Activated T-cell treated with anti-CD3 and anti-CD28 coated beads for 48 hours (primary cell): ENCODE data around the gene PAX9.

Experiments used
- DNase-seq: peaks from one replicate; pipeline ENCODE4 v3.0.0-alpha.2; 2020; ENCODE audit warnings: low read depth

The PAX9 gene

DNA sequence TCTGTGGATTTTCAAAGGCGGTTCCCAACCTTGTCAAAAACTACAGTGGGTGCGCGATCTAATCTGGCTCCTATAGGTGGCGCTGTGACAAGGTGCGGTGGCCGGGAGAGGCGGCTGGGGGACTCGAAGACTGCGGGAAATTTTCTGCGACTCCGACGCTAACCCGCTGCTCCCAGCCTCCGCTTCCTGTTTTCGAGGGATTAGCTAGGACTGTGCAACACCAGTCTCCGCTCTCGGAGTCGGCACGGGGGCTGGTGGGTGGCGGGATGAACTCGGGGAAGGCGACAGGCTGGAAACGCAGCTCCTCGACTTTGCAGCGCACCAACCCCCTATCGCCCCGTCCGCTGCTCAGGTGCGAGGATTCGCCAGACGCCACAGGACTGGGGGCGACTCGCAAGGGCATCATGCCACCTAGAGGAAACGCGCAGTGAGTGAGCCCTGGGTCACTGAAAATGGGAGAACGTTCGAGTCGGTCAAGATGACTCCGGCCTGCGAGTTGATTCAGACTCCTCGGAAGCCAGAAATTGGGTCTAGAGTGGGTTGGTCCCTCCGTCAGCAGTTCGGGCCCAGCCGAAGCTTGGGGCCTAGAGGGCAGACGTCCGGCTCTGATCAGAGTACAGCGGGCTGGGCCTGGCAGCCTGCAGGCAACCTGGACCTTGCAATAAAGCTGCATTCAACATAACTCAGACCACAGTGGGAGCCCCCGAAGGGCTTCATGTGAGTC, 5.5 kb upstream of the PAX9 start:
- DNase-seq: no peak

DNA sequence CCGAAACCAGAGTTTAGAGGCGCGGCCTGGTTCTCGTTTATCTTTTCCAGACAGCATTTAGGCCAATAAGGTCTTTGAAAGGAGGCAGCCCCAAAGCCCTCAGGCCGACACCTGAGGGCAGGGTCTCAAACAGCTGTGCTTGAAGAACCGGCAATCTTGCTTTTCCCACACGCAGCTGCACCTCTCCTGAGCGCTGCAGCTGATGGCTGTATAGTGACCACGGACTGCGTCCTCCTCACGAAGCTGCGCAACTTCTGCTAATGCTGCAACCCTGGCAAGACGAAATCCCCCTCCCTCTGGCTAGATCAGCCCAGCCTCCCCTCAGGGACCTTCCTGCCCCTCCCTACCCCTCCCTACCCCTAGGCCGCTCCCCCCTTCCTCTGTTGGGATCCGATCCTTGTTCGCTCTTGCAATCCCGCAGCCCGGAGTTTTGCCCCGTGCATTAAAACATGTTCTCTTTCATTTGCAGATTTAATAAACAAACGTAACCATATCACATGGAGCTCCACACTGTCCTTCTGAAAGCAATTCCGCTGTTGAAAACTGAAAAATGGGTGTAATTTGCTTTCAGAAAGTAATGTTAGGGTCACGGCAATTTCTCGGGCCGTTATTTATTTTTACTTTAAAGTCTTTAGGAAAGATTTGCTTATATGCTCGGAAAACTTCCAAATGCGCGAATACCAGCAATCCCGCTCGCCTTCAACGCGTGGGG, 4.8 kb upstream of the PAX9 start:
- DNase-seq: no peak

DNA sequence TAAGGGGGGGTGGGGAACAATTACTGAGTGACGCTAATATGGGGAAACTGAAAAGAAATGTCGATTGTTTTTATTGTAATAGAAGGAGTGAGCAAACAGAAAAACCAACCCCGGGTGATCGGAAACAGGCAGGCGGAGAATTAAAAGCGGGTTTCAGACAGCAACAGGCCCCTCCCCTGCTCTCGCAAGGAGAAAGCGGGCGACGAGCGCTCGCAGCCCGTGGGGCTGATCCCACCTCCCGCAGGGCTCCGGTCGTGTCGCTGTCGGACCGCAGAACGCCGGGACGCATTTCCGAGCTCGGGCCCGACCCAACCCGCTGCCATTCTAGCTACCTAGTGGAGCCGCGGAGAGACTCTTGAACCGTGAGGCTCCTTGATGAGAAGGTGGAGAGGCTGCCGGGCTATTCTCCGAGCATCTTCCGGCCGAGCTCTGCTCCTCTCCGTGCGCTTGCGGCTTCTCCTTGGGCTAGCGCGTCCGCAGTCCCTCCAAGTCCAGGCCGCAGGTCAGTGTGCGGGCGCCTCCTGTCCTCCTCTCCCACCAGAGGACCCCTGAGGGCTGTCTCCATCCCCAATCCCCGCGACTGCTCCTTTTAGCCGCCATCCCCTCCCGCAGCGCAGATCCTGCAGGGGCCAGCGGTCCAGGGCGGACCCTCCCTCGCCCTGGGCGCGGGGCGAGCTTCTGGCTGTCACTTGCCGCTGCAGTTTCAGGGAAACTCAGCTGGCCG, 4.1 kb upstream of the PAX9 start:
- no peak for DNase-seq

DNA sequence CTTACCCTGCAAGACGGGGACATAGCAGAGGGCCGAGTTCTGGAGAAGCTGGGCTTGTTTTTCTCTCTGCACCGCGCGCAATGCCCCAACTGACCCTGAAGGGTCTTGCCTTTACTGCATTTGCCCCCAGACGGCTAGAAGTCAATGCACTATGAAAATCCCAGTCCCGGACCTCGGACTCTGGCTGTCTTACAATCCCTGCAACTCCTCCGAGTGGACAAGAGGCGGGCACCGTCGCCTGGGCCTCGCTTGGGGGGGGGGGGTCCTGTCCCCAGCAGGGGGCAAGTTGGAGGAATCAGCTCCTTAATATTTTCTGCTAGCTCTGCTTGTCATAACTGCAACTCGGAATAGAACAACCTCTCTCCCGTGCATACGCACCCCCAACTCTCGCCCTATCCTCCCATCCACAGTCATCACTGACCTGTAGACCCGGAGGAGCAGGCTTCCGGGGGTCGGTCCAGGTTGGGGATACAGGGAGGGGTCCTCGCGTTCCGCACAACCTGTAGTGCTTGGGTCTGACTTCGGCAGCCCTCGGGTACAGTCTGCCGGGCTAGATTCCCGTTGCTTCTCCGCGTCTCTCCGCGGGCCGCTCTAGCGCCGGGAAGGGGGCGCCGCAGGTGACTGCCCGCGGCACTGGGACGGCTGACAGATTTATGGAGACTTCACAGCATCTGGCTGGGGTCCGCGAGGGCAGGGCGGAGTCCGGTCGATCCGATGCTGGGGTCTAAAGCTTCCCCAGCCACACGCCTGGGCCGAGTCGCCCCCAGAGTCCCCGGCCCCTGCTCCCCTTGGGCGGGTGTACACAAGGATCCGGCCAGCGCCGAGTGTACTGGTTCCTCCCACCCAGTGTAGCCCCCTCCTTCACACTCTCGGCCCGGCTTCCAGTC, 3.3 kb upstream of the PAX9 start:
- DNase-seq: no peak

DNA sequence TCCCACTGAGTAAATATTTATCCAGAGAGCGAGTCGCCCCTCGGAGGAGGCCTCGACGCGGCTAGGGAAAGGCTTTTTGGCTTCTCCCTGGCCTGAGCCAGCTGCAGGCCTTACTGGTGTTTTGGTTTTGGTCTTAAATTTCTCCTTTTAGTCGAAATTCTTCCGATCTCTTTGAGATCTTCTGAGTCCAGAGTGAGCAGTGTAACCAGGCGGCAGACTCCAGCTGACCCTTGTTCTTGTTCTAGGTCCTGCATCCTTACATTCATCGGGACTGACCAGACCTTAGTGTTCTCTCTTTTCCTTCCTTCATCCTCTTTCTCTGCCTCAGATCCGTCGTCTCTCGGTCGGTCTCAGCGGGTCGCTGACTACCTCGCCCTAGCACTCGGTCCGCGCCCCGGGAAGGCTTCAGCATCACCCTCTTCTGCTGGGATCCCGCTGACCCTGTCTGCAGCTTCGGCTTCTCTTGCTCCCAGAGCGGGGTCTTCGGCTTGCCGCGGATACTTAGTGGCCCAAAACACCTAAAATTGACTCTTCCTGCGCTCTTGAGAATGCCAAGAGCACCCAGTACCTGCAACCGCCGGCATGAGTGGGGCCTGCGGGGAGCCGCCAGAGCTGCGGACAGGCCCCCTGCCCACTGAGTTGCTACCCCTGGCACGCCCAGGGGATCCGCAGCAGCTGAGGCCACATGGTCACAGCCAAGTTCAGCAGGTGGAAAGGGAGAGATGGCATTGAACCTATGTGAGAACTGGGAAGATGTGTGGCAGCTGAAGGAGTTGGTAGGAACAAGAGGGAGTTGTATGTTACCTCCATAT, 2.4 kb upstream of the PAX9 start:
- no peak for DNase-seq

DNA sequence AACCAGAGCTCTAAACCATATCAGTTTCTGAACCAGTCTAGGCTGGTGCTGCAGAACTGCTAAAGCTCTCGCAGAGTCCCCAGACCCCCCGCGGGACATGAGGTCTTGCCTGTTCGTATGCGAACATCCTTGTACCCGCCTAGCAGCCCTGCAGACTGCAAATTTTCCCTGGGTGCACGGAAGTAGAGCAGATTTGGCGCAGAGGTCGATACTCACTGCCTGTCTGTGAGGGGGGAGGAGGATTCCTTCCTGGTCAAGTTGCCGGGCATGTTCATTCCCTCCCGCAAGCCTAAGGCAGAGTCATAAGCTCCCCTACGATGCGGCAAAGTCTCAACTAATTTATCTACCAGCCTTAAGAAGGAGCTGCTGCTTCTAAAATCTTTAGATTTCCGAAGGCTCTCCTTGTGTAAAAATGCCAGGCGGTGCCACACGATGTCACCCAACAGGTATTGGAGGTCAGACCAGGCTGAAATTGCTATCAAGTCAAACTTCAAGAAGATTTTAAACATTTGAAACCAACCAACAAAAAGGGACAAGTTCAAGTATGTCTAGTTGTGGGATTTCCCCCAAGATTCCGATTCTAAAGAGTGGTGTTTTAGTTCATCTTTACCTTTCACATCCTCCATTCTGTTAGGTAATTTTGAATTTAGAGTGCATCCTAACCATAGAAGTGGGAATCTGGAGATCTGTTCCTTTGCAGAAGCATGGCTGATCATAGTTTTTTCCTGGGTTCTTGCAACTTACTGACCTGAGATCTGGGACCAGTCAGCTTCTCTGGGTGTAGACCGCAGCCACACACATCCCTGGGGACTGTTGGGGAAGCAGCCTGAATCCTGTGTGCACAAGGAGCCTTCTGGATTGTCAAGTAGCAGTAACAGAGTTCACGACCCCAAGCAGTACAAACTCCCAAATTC, 1.6 kb upstream of the PAX9 start:
- DNase-seq: no peak

DNA sequence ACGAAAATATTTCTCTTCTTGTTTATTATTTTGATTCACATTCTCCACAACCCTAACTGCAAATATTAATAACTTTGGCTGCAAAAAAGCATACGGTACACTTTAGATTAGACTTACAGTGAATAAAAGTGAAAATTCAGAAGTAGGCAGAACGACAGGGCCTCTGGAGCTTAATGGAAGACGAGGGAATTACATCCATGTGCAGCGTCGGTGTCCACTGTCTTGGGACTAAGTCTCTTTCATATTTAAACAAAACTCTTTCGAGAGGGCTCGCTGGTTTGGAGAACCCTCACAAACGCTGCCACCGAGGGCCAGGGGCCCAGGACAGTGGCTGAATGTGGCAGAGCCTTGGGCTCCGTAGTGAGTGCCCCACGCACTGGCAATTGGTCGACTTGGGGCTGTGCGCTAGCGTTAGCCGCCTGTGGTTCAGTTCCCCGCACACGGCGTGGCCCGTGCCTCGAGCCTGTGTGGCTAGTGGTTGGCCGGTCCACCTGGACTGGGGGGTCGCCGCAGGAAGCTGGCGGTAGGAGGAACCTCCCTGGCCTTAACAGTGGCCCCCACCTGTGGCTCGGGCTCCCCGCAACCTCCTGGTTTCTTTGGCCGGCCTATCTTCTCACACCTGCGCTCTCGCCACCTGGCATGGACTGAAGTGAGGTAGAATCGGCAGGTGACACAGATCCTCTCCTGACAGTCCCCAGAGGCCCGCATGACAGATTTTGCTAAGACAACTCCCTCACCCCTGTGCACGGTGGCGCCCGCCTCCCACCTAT, 739 bp upstream of the PAX9 start:
- no peak for DNase-seq

DNA sequence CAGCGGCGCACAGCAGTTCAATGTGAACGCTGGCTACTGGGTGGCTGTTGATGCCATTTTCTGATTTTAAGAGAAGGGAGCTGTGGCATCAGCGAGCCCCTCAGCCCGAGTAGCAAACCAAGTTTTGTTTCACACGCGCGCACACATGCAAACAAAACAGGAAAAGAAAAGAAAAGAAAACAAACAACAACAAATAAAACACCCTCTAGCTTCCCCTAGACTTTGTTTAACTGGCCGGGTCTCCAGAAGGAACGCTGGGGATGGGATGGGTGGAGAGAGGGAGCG, 540 bp downstream of the PAX9 start:
- DNase-seq: no peak

DNA sequence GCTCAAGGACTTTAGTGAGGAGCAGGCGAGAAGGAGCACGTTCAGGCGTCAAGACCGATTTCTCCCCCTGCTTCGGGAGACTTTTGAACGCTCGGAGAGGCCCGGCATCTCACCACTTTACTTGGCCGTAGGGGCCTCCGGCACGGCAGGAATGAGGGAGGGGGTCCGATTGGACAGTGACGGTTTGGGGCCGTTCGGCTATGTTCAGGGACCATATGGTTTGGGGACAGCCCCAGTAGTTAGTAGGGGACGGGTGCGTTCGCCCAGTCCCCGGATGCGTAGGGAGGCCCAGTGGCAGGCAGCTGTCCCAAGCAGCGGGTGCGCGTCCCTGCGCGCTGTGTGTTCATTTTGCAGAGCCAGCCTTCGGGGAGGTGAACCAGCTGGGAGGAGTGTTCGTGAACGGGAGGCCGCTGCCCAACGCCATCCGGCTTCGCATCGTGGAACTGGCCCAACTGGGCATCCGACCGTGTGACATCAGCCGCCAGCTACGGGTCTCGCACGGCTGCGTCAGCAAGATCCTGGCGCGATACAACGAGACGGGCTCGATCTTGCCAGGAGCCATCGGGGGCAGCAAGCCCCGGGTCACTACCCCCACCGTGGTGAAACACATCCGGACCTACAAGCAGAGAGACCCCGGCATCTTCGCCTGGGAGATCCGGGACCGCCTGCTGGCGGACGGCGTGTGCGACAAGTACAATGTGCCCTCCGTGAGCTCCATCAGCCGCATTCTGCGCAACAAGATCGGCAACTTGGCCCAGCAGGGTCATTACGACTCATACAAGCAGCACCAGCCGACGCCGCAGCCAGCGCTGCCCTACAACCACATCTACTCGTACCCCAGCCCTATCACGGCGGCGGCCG, 1.1 kb downstream of the PAX9 start:
- no peak for DNase-seq

DNA sequence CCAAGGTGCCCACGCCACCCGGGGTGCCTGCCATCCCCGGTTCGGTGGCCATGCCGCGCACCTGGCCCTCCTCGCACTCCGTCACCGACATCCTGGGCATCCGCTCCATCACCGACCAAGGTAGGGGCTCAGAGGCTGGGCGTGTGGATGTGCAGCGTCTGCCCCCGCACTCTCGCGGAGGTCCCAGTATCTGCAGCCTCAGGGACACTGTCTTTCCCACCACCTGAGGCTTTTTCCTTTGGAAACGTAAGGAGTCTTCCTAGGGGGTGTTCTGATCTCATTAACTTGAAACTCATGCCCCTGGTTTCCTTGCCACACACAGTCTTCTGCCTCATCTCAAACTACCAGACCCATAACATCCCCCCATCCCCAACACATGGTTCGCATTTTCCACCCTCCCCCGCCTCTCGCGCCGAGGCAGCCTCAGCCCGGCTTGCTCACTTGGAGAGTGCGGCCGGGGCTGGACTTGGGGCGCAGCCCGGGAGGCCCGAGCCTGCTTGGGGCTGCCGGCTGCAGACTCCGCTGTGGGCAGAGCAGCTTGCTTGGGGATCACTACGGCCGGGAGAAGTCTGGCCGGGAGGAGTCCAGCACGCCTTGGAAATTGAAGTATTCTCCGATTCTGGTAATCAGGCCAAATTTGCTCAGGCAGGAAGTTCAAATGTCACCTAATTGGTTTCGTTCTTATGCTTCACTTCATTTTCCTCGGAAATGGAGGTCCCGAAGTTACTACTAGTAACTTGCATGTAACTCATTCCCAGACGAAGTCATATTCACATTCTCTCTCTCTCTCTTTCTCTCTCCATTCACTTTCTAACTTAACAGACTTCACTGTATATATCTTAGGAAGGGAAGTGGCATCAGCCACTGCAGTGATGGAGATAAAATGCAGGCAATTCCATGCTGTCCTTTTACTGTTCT, 2.0 kb downstream of the PAX9 start:
- no peak for DNase-seq

DNA sequence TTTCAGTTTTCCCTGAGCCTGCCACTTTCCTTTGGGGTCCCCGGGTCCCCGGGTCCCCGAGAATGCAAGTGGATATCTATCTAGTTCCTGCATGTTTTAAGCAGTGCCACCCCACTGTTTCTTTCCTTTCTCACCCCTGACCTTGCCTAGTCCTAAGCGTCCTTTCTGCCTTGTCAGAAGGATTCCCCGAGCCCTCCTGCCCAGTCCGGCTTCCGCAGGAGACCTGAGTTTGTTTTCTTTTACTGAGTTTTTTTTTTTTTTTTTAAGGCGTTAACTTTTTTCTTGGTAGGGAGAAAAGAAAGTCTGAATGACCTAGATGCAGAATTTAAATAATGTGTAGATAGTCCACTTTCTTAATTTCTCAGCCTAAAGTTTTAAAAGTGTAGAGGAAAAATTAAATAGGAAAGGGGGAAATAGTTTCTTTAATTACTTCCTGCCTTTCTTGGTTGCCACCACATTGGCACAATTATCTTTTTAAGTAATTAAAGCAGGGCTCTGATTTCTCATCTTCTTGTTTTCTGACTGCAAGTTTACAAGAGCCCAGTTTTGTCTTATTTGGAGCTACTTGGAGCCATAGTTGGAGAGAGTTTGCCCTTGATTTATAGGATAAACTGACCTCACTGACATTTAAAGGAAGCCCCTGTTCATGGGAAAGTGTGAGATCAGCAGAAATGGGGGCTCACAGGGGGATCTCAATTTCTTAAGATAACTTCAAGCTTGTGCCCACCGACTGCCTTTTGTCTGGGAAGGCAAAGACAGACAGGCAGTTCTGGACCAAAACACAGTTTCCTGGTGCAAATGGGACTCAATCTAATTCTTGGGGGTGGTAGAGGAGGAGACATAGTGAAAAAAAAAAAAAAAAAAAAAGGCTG, 2.9 kb downstream of the PAX9 start:
- DNase-seq: no peak

DNA sequence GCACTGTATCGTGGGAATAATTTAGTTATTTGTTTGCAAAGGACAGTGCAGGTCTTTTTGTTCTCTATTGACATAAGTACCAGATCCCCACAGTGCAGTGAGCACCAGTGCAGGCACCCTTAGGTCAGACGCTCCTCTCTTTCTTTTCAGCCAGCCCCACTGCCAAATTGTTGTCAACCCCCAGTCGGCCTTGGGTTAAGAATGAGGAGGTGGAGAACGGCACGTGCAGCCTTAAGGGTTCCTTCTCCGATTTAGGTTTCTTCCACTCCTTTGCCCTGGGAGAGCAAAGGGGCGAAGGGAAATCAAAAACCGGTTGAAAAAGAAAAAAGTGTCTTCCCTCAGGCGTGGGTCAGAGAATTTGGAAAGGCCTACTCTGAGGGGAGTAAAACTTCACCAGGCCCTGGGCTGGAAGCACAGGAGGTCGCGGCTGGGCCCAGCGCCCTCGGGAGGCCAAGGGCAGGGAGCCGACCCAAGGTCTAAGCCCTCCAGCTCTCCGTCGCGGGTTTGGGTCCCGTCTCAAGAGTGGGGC, 4.3 kb downstream of the PAX9 start:
- DNase-seq: no peak

DNA sequence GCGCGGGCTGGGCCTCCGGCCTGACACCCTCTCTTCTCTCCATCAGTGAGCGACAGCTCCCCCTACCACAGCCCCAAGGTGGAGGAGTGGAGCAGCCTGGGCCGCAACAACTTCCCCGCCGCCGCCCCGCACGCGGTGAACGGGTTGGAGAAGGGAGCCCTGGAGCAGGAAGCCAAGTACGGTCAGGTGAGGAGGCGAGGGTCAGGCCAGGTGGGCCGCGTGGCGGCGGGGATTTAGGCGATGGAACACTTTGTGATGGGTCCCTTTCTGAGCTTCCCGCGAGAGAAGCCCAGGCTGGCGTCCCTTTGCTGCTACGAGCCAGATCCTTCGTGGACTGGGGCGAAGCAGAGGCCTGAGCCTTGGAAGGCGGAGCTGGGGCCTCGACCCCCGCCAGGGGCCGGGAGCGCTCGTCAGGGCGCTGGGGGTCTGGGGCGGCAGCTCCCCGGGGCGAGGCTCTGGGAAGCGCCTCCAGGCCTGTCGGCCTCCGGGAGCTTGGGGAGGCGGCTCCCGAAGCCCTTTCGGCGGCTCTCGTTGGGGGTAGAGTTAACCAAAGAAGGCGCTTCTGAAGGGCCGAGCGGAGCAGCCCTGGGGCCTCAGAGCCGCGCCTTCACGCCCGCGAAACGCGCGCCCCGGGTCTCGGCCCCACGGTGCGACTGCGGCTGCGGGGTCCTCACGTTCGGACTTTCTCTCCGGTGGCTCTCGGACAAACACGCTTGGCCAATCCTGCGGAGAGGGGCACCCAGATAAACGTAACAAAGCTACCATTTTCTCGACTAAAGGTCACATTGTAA, 5.0 kb downstream of the PAX9 start:
- DNase-seq: no peak

DNA sequence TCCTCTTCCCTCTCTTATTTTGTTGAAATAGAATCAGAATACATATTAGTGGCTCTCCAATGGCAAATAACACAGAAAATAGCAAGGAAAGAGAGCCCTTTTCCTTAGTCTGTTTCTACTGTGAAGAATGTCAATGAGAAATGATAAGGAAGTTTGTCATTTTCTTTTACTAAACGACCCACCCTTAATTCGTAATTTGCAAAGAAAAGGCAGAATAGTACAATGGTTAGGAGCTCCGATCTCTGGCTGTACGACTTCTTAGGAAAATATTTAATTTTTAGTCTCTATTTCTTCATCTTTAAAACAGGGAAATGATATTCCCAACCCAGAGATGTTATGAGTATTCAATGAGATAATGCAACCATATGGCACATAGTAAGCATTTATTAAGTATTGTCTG, 6.0 kb downstream of the PAX9 start:
- no peak for DNase-seq

DNA sequence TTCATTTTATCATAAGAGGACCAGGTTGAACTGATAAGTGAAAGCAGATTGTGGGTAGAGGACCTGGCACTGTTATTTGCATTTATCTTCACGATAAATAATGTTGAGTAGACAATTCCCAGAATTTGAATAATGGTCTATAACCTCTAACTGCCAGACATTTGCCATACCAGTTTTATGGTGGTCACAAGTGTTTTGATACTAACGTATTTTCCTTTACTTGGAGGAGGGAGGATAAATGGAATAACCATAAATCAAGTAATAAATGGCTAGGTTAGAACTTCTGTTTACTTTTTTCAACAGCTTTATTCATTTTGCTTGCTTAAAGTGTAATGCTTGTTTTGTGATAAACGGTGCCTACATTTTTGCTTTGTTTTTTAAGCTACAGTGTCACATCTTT, 9.5 kb downstream of the PAX9 start:
- DNase-seq: no peak

DNA sequence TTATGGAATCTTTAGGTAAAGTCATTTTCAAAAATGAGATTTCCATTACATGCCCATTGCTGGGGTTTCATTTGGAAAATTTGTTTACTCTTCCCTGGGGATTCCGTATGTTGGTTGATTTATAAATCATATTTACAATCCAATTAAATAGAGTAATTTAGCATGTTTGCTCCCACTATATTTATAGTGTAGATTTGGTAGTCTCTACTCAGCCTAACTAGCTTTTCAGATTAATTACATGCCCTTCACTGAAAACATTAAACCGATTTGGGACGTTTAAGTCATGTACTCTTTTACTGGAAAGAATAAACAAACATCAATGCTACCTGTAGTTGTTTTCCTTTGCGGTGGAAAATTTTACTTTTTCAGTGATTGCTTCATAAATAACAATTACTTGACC, 10.4 kb downstream of the PAX9 start:
- DNase-seq: no peak
